Esophagus squamous epithelium (tissue), 5 donors: ENCODE data around the gene STAT1. TPM values are rescaled to one million over a fixed set of nuclear protein-coding genes. Genes with fewer than 3 reads are reported as not detected.

Experiments used
- DNase-seq: peaks from one replicate; lab custom pipeline; 2025; lab: John Stamatoyannopoulos, UW
- H3K27ac ChIP-seq, 4 donors: fragments of 200-600 bp; sonication (generic); one replicate each; pipeline ENCODE4 v1.5.1; 2016 to 2019; ENCODE audit warnings: mild to moderate bottlenecking in 1 of 4
- H3K27me3 ChIP-seq, 4 donors: fragments of 200-600 bp; sonication (generic); 1 replicate in 3 of 4; 2 replicates in 1 of 4; pipeline versions ENCODE4 v1.5.1 to v1.6.0; 2017 to 2021; ENCODE audit warnings: antibody characterized with exemption in 1 of 4
- H3K36me3 ChIP-seq, 3 donors: fragments of 200-600 bp; sonication (generic); one replicate each; pipeline ENCODE4 v1.5.1; 2016 to 2019
- H3K4me1 ChIP-seq, 3 donors: fragments of 200-600 bp; sonication (generic); one replicate each; pipeline ENCODE4 v1.5.1; 2017 to 2019
- H3K4me3 ChIP-seq, 4 donors: fragments of 200-600 bp; sonication (generic); 1 replicate in 3 of 4; 2 replicates in 1 of 4; pipeline ENCODE4 v1.5.1; 2016 to 2019; ENCODE audit warnings: mild to moderate bottlenecking in 2 of 4, moderate library complexity in 1 of 4
- H3K9me3 ChIP-seq, 3 donors: fragments of 200-600 bp; sonication (generic); one replicate each; pipeline ENCODE4 v1.5.1; 2016 to 2019
- POLR2A ChIP-seq, 4 donors: fragments of 450-650 bp; IDR thresholded peaks; one replicate each; pipeline ENCODE4 v1.6.1; 2017; ENCODE audit warnings: antibody characterized with exemption in 4 of 4, mild to moderate bottlenecking in 4 of 4, moderate library complexity in 3 of 4
- WGBS, 2 donors: methylation state at CpG; one replicate each; pipeline ENCODE4 v1.1.5; 2018; 5-methylcytosine and 5-hydroxymethylcytosine counted together
- intact Hi-C: fragments of 100-400 bp; cut with DNase I; formaldehyde crosslinking; loops from one replicate; pipeline ENCODE4 v1.15.0; 2022
- total RNA-seq, 4 donors: library from RNA; depleted of rRNA; stranded (reverse); fragments of >200 nt; gene quantifications; one replicate each; pipeline ENCODE4 v1.1.0, GENCODE V29; 2016
- TF ChIP-seq, protein P1 (sequence below), 6 experiments: fragments of 450-650 bp in 4 of 6; fragments of 200-600 bp in 2 of 6; sonication (generic) in 2 of 6; IDR thresholded peaks; one replicate each; pipeline ENCODE4 v1.5.1; 2016 to 2019; ENCODE audit warnings: antibody characterized with exemption in 6 of 6, mild to moderate bottlenecking in 4 of 6, moderate library complexity in 4 of 6
- donor health status: DM: yes; HTN: yes; CAD: no.

The STAT1 gene
- total RNA-seq, 4 donors from 2014 or later, result 23.6 to 58.9 (median 36.1) TPM

DNA sequence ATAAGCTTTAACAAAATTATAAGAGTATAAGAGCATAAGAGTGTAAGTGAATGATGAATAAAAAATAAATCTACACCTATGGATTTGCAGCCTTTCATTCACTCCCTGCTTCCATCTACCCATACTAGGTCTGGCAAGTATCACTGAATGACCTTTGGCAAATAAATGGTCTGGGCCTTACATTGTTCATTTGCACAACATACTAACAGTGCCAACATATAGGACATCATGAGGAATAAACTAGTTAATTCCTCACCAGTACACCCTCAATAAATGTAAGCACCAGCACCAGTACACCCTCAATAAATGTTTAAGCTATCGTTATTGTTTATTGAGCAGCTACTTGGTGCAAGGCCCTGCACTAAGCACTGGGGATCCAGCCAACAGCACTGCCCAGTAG is 26.9 kb downstream of the STAT1 start:
- intact Hi-C loops, result no loop called here
- WGBS, 2 donors, result 93 to 100% methylated on average over 1 of the region's 1 CpG
- TF ChIP-seq, protein P1, sequence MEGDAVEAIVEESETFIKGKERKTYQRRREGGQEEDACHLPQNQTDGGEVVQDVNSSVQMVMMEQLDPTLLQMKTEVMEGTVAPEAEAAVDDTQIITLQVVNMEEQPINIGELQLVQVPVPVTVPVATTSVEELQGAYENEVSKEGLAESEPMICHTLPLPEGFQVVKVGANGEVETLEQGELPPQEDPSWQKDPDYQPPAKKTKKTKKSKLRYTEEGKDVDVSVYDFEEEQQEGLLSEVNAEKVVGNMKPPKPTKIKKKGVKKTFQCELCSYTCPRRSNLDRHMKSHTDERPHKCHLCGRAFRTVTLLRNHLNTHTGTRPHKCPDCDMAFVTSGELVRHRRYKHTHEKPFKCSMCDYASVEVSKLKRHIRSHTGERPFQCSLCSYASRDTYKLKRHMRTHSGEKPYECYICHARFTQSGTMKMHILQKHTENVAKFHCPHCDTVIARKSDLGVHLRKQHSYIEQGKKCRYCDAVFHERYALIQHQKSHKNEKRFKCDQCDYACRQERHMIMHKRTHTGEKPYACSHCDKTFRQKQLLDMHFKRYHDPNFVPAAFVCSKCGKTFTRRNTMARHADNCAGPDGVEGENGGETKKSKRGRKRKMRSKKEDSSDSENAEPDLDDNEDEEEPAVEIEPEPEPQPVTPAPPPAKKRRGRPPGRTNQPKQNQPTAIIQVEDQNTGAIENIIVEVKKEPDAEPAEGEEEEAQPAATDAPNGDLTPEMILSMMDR (IDR thresholded peaks at IDR 0.05), result no peak
- no peak for TF ChIP-seq POLR2A (IDR thresholded peaks at IDR 0.05)
- Histone ChIP-seq H3K27ac (no peak overlapping the region), H3K4me1 (no peaks in the 10 kb centered on the region), H3K36me3 (peaks cover 18 to 100% (median 71%) of the 10 kb centered on the region in 3 donors), H3K27me3 (no peaks in the 10 kb centered on the region), H3K9me3 (no peaks in the 10 kb centered on the region), H3K4me3 (no peak overlapping the region)
- no peak for DNase-seq

DNA sequence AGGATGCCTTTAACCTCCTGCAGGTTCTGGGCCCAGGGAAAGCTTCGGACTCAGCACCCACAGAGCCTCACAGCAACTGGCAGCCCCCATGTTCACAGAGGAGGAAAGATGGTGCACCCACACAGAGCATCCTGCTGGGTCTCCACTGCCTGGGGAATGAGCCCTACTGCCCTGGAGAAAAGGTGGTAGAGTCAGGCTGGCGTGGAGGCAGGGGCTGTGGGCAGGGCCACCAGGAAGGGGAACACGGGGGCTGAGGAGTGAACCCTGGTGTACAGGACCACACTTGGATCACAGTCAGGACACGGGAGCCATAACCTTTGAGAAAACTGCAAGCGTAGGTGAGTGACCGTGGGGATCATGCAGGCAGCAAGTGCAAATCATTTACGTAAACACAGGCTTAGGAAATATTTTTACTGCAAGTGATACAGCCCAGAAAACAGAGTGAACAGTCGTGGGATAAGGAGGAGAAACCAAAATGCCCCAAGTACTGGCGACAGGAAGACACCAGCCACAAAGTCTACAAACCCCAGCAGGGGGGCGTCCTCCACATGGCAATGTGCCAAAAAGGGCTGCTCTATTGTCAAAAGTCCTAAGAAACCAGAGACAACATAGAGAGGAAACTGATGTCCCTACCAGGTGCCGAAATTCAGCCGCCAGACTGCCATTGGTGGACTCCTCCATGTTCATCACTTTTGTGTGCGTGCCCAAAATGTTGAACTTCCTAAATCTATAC is 27.6 kb downstream of the STAT1 start:
- Histone ChIP-seq H3K27me3 (no peaks in the 10 kb centered on the region), H3K27ac (no peak overlapping the region), H3K9me3 (no peaks in the 10 kb centered on the region), H3K36me3 (peaks cover 18 to 100% (median 77%) of the 10 kb centered on the region in 3 donors), H3K4me1 (no peaks in the 10 kb centered on the region), H3K4me3 (no peak overlapping the region)
- DNase-seq, result no peak
- intact Hi-C loops, result no loop called here
- WGBS, 2 donors, result 82% methylated on average over 12 to 13 of the region's 13 CpGs
- no peak for TF ChIP-seq POLR2A (IDR thresholded peaks at IDR 0.05)
- TF ChIP-seq, protein P1 (IDR thresholded peaks at IDR 0.05), result no peak

DNA sequence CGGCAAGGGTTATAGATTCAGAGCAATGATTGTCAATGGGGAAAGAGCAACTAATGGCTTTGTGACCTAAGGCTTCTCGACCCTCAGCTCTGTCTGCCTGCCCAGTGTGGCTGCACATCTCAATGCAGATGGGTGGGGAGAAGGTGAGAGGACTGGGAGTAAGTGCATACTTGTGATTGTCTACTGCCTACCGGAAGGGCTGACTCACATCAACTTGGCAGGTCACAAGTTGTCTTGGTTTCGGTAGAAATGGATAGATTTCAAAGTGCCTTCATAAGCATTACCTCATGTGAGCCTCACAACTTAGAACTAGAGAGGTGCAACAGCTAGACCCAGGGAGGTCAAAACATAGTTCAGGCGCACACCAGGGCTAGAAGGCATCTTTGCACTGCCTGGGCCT is 29.4 kb downstream of the STAT1 start:
- intact Hi-C loops, result no loop called here
- Histone ChIP-seq H3K27ac (no peak overlapping the region), H3K9me3 (no peaks in the 10 kb centered on the region), H3K4me1 (no peaks in the 10 kb centered on the region), H3K27me3 (no peaks in the 10 kb centered on the region), H3K36me3 (peaks cover 12 to 100% (median 75%) of the 10 kb centered on the region in 3 donors), H3K4me3 (no peak overlapping the region)
- 48 to 64% methylated on average over 4 to 5 of the region's 5 CpGs for WGBS, 2 donors
- DNase-seq, result no peak
- TF ChIP-seq, protein P1 (IDR thresholded peaks at IDR 0.05), result no peak
- TF ChIP-seq POLR2A (IDR thresholded peaks at IDR 0.05), result no peak

DNA sequence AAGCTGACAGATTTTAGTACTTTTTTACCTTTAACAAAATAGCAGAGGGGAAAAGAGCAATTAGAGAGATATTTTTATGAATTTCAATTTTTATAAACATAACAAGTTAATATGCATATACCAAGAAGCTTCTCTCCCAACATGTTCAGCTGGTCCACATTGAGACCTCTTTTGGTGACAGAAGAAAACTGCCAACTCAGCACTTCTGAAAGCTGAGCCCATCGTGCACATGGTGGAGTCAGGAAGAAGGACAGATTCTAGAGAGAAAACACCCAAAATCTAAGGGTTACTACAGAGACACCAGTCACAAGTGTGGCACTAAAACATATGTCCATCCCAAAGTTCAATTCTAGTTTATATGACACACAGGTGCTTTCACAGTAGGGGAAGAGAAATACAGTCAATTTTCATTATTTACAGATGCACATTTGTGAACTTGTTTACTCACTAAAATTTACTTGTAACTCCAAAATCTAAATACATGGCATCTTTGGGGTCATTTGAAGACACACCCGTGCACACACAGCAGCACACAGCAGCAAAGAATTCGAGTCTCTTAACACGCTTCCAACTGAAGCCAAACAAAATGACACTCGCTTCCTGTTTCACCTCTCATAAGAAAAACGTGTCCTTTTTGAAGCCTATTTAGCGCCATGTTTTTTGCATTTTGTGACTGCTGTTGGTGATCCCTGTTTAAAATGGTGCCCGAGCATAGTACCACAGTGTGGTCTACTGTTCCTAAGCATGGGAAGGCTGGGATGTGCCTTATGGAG is 31.5 kb downstream of the STAT1 start:
- no peak overlapping the region for H3K4me3 ChIP-seq
- 84 to 89% methylated on average over 8 of the region's 8 CpGs for WGBS, 2 donors
- no peaks in the 10 kb centered on the region for H3K9me3 ChIP-seq
- intact Hi-C loops, result no loop called here
- DNase-seq, result no peak
- H3K27me3 ChIP-seq, result no peaks in the 10 kb centered on the region
- no peak overlapping the region for H3K27ac ChIP-seq
- TF ChIP-seq POLR2A (IDR thresholded peaks at IDR 0.05), result no peak
- TF ChIP-seq, protein P1 (IDR thresholded peaks at IDR 0.05), result no peak
- H3K36me3 ChIP-seq, result peaks cover 16 to 100% (median 76%) of the 10 kb centered on the region in 3 donors
- H3K4me1 ChIP-seq, result no peaks in the 10 kb centered on the region

DNA sequence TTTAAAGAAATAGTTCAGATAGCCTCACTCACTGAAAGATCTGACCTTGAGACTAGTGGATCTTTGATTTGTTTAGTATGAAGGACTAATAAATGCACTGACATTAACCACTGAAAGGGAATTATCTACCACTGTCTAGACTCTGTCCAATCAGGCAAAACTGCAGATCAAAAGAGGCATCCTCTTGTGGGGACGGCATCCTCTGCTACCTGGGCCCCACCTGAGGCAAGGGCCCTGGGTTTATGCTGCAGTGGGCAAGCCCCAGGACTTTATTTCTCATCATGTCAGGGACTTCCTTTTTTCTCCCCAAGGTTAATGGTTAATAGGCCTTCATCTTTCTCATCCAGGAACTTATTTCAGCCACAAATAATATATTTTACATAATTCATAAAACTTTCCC is 32.2 kb downstream of the STAT1 start:
- Histone ChIP-seq H3K4me3 (no peak overlapping the region), H3K9me3 (no peaks in the 10 kb centered on the region), H3K4me1 (no peaks in the 10 kb centered on the region), H3K27ac (no peak overlapping the region), H3K27me3 (no peaks in the 10 kb centered on the region), H3K36me3 (peaks cover 18 to 100% (median 75%) of the 10 kb centered on the region in 3 donors)
- no peak for DNase-seq
- WGBS, 2 donors, result 85 to 93% methylated on average over 1 of the region's 1 CpG
- TF ChIP-seq POLR2A (IDR thresholded peaks at IDR 0.05), result no peak
- TF ChIP-seq, protein P1 (IDR thresholded peaks at IDR 0.05), result no peak
- intact Hi-C loops, result no loop called here
